T47D (cell line): ENCODE measurements around the gene NKAIN4.

ENCODE experiments used
- DNase-seq, 2 experiments: peaks; one replicate each; pipeline versions ENCODE4 v3.0.0 to v3.0.0-alpha.2; 2011 to 2012; ENCODE audit warnings: low read depth in 1 of 2, low spot score in 1 of 2
- JUND ChIP-seq: IDR thresholded peaks from 2 replicates; pipeline ENCODE4 v1.6.1; 2012; ENCODE audit warnings: low read depth
- in situ Hi-C: cut with HindIII; loops from 2 replicates; pipeline ENCODE4 v1.10.0; 2016; ENCODE audit warnings: low sequenced_read_pairs, low pct_unique_long_range_greater_than_20kb

The NKAIN4 gene

DNA sequence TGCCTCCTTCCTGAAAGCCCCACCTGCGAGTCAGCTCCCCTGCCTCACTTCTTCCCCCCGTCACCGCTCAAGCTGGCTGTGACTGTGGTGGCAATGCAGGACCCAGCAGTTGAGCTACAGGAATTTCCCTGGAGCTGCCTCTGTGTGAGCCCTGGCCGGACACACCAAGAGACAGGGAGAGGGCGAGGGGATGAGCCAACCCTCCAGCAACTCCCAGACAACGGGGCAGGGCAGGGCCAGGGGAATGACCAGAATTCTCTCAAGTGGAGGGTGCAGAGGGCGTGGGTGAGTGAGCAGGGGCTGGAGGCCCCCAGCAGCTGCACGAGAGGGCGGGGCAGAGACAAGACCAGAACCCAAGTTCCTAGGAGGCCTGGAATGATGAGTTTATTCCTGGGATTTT lies 13.4 kb upstream of the NKAIN4 start:
- DNase-seq: no peak
- in situ Hi-C loops: no loop called here
- no peak for TF ChIP-seq JUND

- in situ Hi-C loops: no loop called here
- no peak for DNase-seq
- no peak for TF ChIP-seq JUND
These were observed 11.7 kb upstream of the NKAIN4 start for GRCh38 chr20:63265891-63266515.

- no peak for TF ChIP-seq JUND
- no peak for DNase-seq
- in situ Hi-C loops: no loop called here
These were observed 10.3 kb upstream of the NKAIN4 start for GRCh38 chr20:63264519-63264918.

- no peak for DNase-seq
- in situ Hi-C loops: no loop called here
- TF ChIP-seq JUND: no peak
These were observed 9.7 kb upstream of the NKAIN4 start for GRCh38 chr20:63264000-63264399.

DNA sequence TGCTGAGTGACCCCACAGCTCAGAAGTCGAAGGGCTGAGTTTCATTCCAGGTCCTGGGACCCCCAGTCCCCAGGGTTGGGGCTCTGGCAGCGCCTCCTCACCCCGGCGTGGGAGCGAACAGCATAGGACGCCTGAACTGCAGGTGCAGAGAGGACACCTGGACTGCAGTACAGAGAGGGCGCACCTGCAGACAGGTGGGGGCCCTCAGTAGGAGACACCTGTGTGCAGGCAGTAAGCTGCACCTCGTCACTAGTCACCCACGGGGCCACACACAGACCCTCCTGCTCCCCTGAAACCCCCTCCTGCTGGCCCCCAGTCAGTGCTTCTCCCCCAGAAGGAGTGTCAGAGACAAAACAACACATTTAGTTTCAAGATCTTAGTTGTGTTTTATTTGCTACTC lies 8.6 kb upstream of the NKAIN4 start:
- DNase-seq: no peak
- in situ Hi-C loops: no loop called here
- no peak for TF ChIP-seq JUND

- no peak for DNase-seq
- in situ Hi-C loops: no loop called here
- no peak for TF ChIP-seq JUND
These were observed 7.7 kb upstream of the NKAIN4 start for GRCh38 chr20:63261795-63262528.

DNA sequence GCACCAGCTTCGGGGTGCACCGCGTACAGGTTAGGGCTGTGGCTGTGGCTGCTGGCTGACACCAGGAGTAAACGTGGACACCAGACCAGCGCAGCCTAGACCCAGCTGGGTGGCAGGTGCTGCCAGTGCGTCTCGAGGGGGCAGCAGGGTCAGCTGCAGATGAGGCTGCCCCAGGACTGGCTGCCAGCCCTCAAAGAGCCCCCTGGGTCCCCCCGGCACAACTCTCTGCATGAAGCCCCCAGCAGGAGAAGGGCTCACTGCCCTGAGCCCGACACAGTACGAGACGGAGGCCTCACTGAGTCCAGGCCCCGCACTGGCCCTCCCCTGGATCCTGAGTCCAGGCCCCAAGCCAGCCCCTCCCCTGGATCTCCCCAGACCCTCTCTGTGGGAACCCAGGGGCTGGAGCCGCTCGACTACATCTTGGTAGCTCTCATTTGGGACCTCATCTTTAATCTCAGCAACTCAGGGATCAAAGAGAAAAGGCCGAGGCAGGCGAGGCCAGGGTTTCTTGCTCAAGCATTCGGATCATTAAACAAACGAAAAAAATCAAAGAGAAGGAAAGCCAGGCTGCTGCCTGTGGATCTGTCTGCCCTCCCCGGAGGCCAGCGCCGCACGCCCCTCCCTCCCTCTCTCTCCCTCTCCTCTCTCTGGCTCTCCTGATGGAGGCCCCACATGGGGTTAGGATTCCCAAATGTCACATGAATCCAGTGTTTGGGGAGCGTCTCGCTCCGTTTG lies 7.0 kb upstream of the NKAIN4 start:
- in situ Hi-C loops: no loop called here
- DNase-seq: no peak
- TF ChIP-seq JUND: no peak

GRCh38 chr20:63260521-63260920 lies 6.3 kb upstream of the NKAIN4 start:
- in situ Hi-C loops: no loop called here
- DNase-seq: no peak
- no peak for TF ChIP-seq JUND

DNA sequence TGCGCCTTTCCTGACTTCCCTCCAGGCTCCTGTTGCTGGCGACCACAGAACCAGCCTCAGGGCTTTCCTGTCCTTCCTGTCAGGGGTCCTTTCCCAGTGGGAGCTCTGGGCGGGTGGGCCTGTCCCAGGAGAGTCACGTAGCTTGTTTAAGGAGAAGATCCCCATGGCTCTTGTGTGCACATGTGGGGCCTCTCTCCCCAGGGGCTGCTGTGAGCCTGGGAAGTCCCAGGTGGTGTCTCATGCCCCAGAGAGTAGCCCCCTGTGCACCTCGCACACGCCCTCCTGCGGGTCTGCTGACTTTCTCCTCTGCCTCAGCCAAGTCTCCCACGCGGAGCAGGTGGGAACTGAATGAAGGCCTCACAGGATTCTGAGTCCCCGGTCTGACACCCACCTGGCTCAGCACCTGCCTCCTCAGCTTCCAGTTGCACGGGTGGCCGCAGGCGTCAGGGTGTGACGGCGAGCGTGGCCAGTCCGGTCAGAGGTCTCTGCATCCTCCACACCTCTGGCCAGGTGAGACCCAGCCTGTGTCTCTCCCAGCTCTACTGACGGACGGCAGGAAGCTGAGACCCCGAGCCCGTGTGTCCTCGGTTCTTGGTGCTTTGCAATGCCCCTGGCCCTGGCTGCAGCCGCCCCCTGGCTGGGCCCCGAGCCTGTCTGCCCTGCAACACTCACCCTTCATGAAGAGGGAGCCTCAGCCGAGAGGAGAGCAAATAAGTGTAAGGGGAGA lies 5.6 kb upstream of the NKAIN4 start:
- DNase-seq: no peak
- in situ Hi-C loops: no loop called here
- no peak for TF ChIP-seq JUND

- DNase-seq: no peak
- in situ Hi-C loops: no loop called here
- TF ChIP-seq JUND: no peak
These were observed 4.5 kb upstream of the NKAIN4 start for GRCh38 chr20:63258781-63259180.

DNA sequence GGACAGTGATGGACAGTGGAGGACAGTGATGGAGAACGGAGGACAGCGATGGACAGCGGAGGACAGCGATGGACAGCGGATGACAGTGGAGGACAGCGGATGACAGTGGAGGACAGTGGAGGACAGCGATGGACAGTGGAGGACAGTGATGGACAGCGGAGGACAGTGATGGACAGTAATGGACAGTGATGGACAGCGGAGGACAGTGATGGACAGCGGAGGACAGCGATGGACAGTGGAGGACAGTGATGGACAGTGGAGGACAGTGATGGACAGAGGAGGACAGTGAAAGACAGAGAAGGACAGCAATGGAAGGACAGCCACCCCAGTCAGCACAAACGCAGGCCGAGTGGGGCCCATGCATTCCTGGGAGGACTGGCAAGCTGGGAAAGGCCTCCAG lies 3.4 kb upstream of the NKAIN4 start:
- in situ Hi-C loops: no loop called here
- DNase-seq: no peak
- no peak for TF ChIP-seq JUND

- in situ Hi-C loops: no loop called here
- no peak for TF ChIP-seq JUND
- no peak for DNase-seq
These were observed 2.7 kb upstream of the NKAIN4 start for GRCh38 chr20:63256954-63257353.

GRCh38 chr20:63255931-63256704 lies 1.9 kb upstream of the NKAIN4 start:
- in situ Hi-C loops: no loop called here
- TF ChIP-seq JUND: no peak
- peak in 1 of 2 experiments; percentile 24 for DNase-seq
